K562 (cell line): ENCODE measurements around the gene GRWD1. TPM values are rescaled to one million over a fixed set of nuclear protein-coding genes. Genes with fewer than 3 reads are reported as not detected.

ENCODE experiments used
- ARID3A ChIP-seq: IDR thresholded peaks from 2 replicates; pipeline ENCODE4 v1.6.1; 2012; ENCODE audit warnings: low read depth, low read length, improper control_type of control experiment, borderline replicate concordance
- EP400 ChIP-seq: fragments of 450-650 bp; IDR thresholded peaks from 2 replicates; pipeline ENCODE4 v1.6.1; 2017; ENCODE audit warnings: antibody characterized with exemption, mild to moderate bottlenecking, moderate library complexity
- EZH2 ChIP-seq: IDR thresholded peaks from 2 replicates; pipeline ENCODE4 v1.6.1; 2012; ENCODE audit warnings: low read depth, mild to moderate bottlenecking, inconsistent platforms, low read length, borderline replicate concordance
- FOXP1 ChIP-seq: sonication (generic); formaldehyde crosslinking; IDR thresholded peaks from 2 replicates; pipeline ENCODE4 v1.8.0; 2022; ENCODE audit warnings: mild to moderate bottlenecking, missing genetic modification reagents
- HDAC8 ChIP-seq: fragments of 450-650 bp; IDR thresholded peaks from 2 replicates; pipeline ENCODE4 v1.6.1; 2016; ENCODE audit warnings: mild to moderate bottlenecking, missing genetic modification characterization, moderate library complexity, missing compliant biosample characterization
- HNRNPK ChIP-seq: fragments of 200-400 bp; formaldehyde crosslinking; IDR thresholded peaks from one replicate; pipeline ENCODE4 v1.6.1; 2018; ENCODE audit warnings: mild to moderate bottlenecking, low read depth, low read length; ENCODE audit not compliant: poor library complexity, severe bottlenecking
- MAFK ChIP-seq: IDR thresholded peaks from 2 replicates; pipeline ENCODE4 v1.6.1; 2011; ENCODE audit warnings: low read length, improper control_type of control experiment
- MTA3 ChIP-seq: fragments of 450-650 bp; formaldehyde crosslinking; IDR thresholded peaks from 2 replicates; pipeline ENCODE4 v1.6.1; 2017; ENCODE audit warnings: mild to moderate bottlenecking, borderline replicate concordance
- NCOR1 ChIP-seq: fragments of 450-650 bp; IDR thresholded peaks from 2 replicates; pipeline ENCODE4 v1.6.1; 2016; ENCODE audit warnings: mild to moderate bottlenecking, moderate library complexity
- PRMT5 ChIP-seq: sonication (generic); formaldehyde crosslinking; IDR thresholded peaks from 2 replicates; pipeline ENCODE4 v1.5.0; 2020; ENCODE audit warnings: missing genetic modification reagents
- RBM14 ChIP-seq: fragments of 200-400 bp; formaldehyde crosslinking; IDR thresholded peaks from 2 replicates; pipeline ENCODE4 v1.6.1; 2018; ENCODE audit warnings: low read depth, mild to moderate bottlenecking, low read length, moderate library complexity, borderline replicate concordance; ENCODE audit not compliant: insufficient read depth
- RCOR1 ChIP-seq, 2 experiments: IDR thresholded peaks; 2 replicates each; pipeline ENCODE4 v1.6.1; 2012; ENCODE audit warnings: low read depth in 2 of 2, low read length in 2 of 2, borderline replicate concordance in 1 of 2, improper control_type of control experiment in 1 of 2
- SIN3A ChIP-seq, 2 experiments: fragments of 150-350 bp in 1 of 2; IDR thresholded peaks; 2 replicates each; pipeline ENCODE4 v1.6.1; 2011 to 2016; ENCODE audit warnings: borderline replicate concordance in 2 of 2, low read depth in 2 of 2, low read length in 2 of 2, mild to moderate bottlenecking in 2 of 2, moderate library complexity in 2 of 2; ENCODE audit not compliant: control insufficient read depth in 1 of 2
- SMAD1 ChIP-seq: fragments of 150-350 bp; IDR thresholded peaks from 2 replicates; pipeline ENCODE4 v1.6.1; 2014; ENCODE audit warnings: low read length, low read depth; ENCODE audit not compliant: partially characterized antibody
- SMC3 ChIP-seq: conservative IDR thresholded peaks from 2 replicates; pipeline ENCODE4 v1.6.1; 2011; ENCODE audit warnings: low read depth, low read length, improper control_type of control experiment; ENCODE audit not compliant: insufficient read depth
- TAL1 ChIP-seq: fragments of 450-650 bp; IDR thresholded peaks from 2 replicates; pipeline ENCODE4 v1.6.1; 2016; ENCODE audit warnings: mild to moderate bottlenecking
- TOE1 ChIP-seq, 2 experiments: fragments of 450-650 bp in 1 of 2; sonication (generic) in 1 of 2; formaldehyde crosslinking in 1 of 2; IDR thresholded peaks; 2 replicates each; pipeline versions ENCODE4 v1.7.1 to v1.8.0; 2016 to 2022; ENCODE audit warnings: borderline replicate concordance in 2 of 2, mild to moderate bottlenecking in 2 of 2, antibody characterized with exemption in 1 of 2, inconsistent platforms in 1 of 2, low read depth in 1 of 2, missing genetic modification reagents in 1 of 2, moderate library complexity in 1 of 2
- ZNF644 ChIP-seq: fragments of 200-800 bp; sonication (Bioruptor generic); IDR thresholded peaks from 2 replicates; pipeline ENCODE4 v1.6.1; 2016; ENCODE audit warnings: low read depth, missing genetic modification characterization, missing compliant biosample characterization
- polyA plus RNA-seq, 8 experiments: library from polyadenylated mRNA; depleted of rRNA in 4 of 8; stranded (reverse) in 5 of 8; unstranded in 3 of 8; fragments of >200 nt; fragmentation: Nextera tagmentation in 2 of 8; fragmentation: Illumina TruSeq in 1 of 8; extraction: Ambion mirVana in 2 of 8; extraction: Trizol in 1 of 8; gene quantifications; 2 replicates each; pipeline versions ENCODE4 v1.2.1 to v1.2.3, GENCODE V29; 2011 to 2014; ENCODE audit warnings: inconsistent platforms in 1 of 8, missing spikeins in 1 of 8
- total RNA-seq, 7 experiments: library from RNA; depleted of rRNA in 6 of 7; stranded (reverse); fragments of >200 nt in 6 of 7; fragmentation: Illumina TruSeq in 2 of 7; extraction: Trizol in 2 of 7; gene quantifications; 2 replicates each; pipeline versions ENCODE4 v1.2.1 to v1.2.3, GENCODE V29; 2011 to 2021; ENCODE audit warnings: low replicate concordance in 1 of 7
- TF ChIP-seq, protein P1 (sequence below), 3 experiments: fragments of 200-800 bp in 1 of 3; fragments of 250-450 bp in 1 of 3; fragments of 450-650 bp in 1 of 3; sonication (Bioruptor Pico) in 1 of 3; sonication (Bioruptor generic) in 1 of 3; formaldehyde crosslinking in 1 of 3; IDR thresholded peaks; 2 replicates each; pipeline versions ENCODE4 v1.6.1 to v1.8.0; 2016 to 2022; ENCODE audit warnings: mild to moderate bottlenecking in 2 of 3, missing genetic modification characterization in 2 of 3, missing compliant biosample characterization in 1 of 3, moderate library complexity in 1 of 3

GRWD1 gene
- total and polyA plus RNA-seq, 9 of the 15 experiments (the other 6 are each of a cell fraction or from before 2014, with no cell fraction given) = 1.5 to 87.2 (median 24.5) TPM

- TF ChIP-seq ARID3A (no peak), SIN3A (IDR thresholded peaks at IDR 0.05; ENCODE audit: borderline replicate concordance in 2 of 2, control insufficient read depth in 1 of 2, low read depth in 2 of 2, low read length in 2 of 2) (no peak), MAFK (no peak), NCOR1 (no peak), HNRNPK (no peak), FOXP1 (CRISPR knock-in tag) (no peak; the same call in 1 of the 2 replicates), RBM14 (no peak), PRMT5 (no peak), EP400 (no peak), EZH2 (no peak), SMC3 (peak; percentile 81), ZNF644 (tag) (no peak), SMAD1 (no peak), HDAC8 (tag) (no peak), RCOR1 (IDR thresholded peaks at IDR 0.05; ENCODE audit: borderline replicate concordance in 1 of 2, low read depth in 2 of 2, low read length in 2 of 2) (peak in 1 of 2 experiments; percentile 59; a peak in 2 of 4 replicates), TOE1 (IDR thresholded peaks at IDR 0.05; ENCODE audit: borderline replicate concordance) (no peak), TOE1 (CRISPR knock-in tag; IDR thresholded peaks at IDR 0.05; ENCODE audit: borderline replicate concordance, low read depth) (no peak; the same call in 1 of the 2 replicates), MTA3 (peak; percentile 48; the same call in 1 of the 2 replicates), TAL1 (no peak)
- TF ChIP-seq, protein P1, sequence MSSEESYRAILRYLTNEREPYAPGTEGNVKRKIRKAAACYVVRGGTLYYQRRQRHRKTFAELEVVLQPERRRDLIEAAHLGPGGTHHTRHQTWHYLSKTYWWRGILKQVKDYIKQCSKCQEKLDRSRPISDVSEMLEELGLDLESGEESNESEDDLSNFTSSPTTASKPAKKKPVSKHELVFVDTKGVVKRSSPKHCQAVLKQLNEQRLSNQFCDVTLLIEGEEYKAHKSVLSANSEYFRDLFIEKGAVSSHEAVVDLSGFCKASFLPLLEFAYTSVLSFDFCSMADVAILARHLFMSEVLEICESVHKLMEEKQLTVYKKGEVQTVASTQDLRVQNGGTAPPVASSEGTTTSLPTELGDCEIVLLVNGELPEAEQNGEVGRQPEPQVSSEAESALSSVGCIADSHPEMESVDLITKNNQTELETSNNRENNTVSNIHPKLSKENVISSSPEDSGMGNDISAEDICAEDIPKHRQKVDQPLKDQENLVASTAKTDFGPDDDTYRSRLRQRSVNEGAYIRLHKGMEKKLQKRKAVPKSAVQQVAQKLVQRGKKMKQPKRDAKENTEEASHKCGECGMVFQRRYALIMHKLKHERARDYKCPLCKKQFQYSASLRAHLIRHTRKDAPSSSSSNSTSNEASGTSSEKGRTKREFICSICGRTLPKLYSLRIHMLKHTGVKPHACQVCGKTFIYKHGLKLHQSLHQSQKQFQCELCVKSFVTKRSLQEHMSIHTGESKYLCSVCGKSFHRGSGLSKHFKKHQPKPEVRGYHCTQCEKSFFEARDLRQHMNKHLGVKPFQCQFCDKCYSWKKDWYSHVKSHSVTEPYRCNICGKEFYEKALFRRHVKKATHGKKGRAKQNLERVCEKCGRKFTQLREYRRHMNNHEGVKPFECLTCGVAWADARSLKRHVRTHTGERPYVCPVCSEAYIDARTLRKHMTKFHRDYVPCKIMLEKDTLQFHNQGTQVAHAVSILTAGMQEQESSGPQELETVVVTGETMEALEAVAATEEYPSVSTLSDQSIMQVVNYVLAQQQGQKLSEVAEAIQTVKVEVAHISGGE (CRISPR knock-in tag; IDR thresholded peaks at IDR 0.05) = no peak
These were observed 43.9 kb downstream of the GRWD1 start (continued) for GRCh38 chr19:48489608-48490216.
